Fibroblast of lung (primary cell): Measurements from ENCODE around the gene NUDT3. TPM values are rescaled to one million over a fixed set of nuclear protein-coding genes. Genes with fewer than 3 reads are reported as not detected.

Experiments
- DNase-seq, 2 donors: peaks; one replicate each; pipeline versions ENCODE4 v3.0.0 to v3.0.0-alpha.2; 2010; ENCODE audit warnings: low read depth in 2 of 2
- H2AFZ ChIP-seq: 2 replicates; pipeline ENCODE4 v1.5.1; 2012; ENCODE audit warnings: low read length, control low read depth, inconsistent platforms
- H3K27ac ChIP-seq: 2 replicates; pipeline ENCODE4 v1.5.1; 2011; ENCODE audit warnings: low read length, control low read depth; ENCODE audit not compliant: insufficient read depth
- H3K27me3 ChIP-seq: 2 replicates; pipeline ENCODE4 v1.5.1; 2011; ENCODE audit warnings: mild to moderate bottlenecking, low read length; ENCODE audit not compliant: control insufficient read depth, insufficient read depth
- H3K36me3 ChIP-seq: 2 replicates; pipeline ENCODE4 v1.5.1; 2011; ENCODE audit warnings: low read length; ENCODE audit not compliant: control insufficient read depth, insufficient read depth
- H3K4me1 ChIP-seq: 2 replicates; pipeline ENCODE4 v1.5.1; 2011; ENCODE audit warnings: low read length; ENCODE audit not compliant: control insufficient read depth, insufficient read depth; ENCODE audit errors: extremely low read depth
- H3K4me2 ChIP-seq: 2 replicates; pipeline ENCODE4 v1.5.1; 2011; ENCODE audit warnings: low read length, control low read depth; ENCODE audit not compliant: insufficient read depth; ENCODE audit errors: extremely low read depth
- H3K4me3 ChIP-seq, 4 experiments: fragments of 200-600 bp in 1 of 4; sonication (generic) in 1 of 4; replicated peaks in 1 of 4; 2 replicates each; pipeline ENCODE4 v1.5.1; 2011 to 2016; ENCODE audit warnings: low read length in 4 of 4, low read depth in 3 of 4, mild to moderate bottlenecking in 3 of 4, control low read depth in 2 of 4, inconsistent platforms in 1 of 4, mixed read lengths in 1 of 4; ENCODE audit not compliant: insufficient read depth in 1 of 4; ENCODE audit errors: control extremely low read depth in 1 of 4
- H3K79me2 ChIP-seq: 2 replicates; pipeline ENCODE4 v1.5.1; 2012; ENCODE audit warnings: mild to moderate bottlenecking, low read length, inconsistent platforms; ENCODE audit not compliant: control insufficient read depth, insufficient read depth
- H3K9ac ChIP-seq: 2 replicates; pipeline ENCODE4 v1.5.1; 2011; ENCODE audit warnings: mild to moderate bottlenecking, low read length, control low read depth; ENCODE audit not compliant: insufficient read depth
- H3K9me3 ChIP-seq: 2 replicates; pipeline ENCODE4 v1.5.1; 2012; ENCODE audit warnings: low read depth, low read length; ENCODE audit not compliant: control insufficient read depth, insufficient read depth
- H4K20me1 ChIP-seq: 2 replicates; pipeline ENCODE4 v1.5.1; 2011; ENCODE audit warnings: low read length; ENCODE audit not compliant: control insufficient read depth, insufficient read depth; ENCODE audit errors: extremely low read depth
- CTCF ChIP-seq, 2 donors: IDR thresholded peaks in 1 of 2; conservative IDR thresholded peaks in 1 of 2; 1 replicate in 1 of 2; 2 replicates in 1 of 2; pipeline ENCODE4 v1.5.1; 2011 to 2012; ENCODE audit warnings: low read length in 2 of 2, control low read depth in 1 of 2, inconsistent platforms in 1 of 2, low read depth in 1 of 2, mild to moderate bottlenecking in 1 of 2
- EZH2 ChIP-seq: IDR thresholded peaks from 2 replicates; pipeline ENCODE4 v1.5.1; 2012; ENCODE audit warnings: low read length, control low read depth, mild to moderate bottlenecking; ENCODE audit errors: missing control alignments
- polyA minus RNA-seq: library from RNA; depleted of rRNA, polyadenylated mRNA; stranded (reverse); fragments of >200 nt; gene quantifications from 2 replicates; pipeline ENCODE4 v1.2.3, GENCODE V29; 2011; ENCODE audit warnings: low replicate concordance
- polyA plus RNA-seq, 2 donors: library from polyadenylated mRNA; depleted of rRNA in 1 of 2; stranded (reverse) in 1 of 2; unstranded in 1 of 2; fragments of >200 nt; gene quantifications; 2 replicates each; pipeline ENCODE4 v1.2.1, GENCODE V29; 2011 to 2012; ENCODE audit warnings: missing spikeins in 1 of 2
- total RNA-seq: library from RNA; depleted of rRNA; stranded (reverse); fragments of >200 nt; gene quantifications from 2 replicates; pipeline ENCODE4 v1.2.1, GENCODE V29; 2014

The NUDT3 gene
- total RNA-seq (11.6 and 16.0 TPM in 2 replicates), polyA plus RNA-seq (23.4 and 27.4 TPM in 2 replicates), polyA minus RNA-seq (10.8 and 11.8 TPM in 2 replicates)
- polyA plus RNA-seq (2012) = 9.7 and 11.1 TPM in 2 replicates

GRCh38 chr6:34392497-34393190 lies at the start of gene NUDT3:
TSS of gene NUDT3 (minus strand) at chr6:34392669. CDS start at chr6:34392362, 307 bp downstream.
- no peaks in the 10 kb centered on the region for H3K27me3 ChIP-seq
- H4K20me1 ChIP-seq = peaks cover 2% of the 10 kb centered on the region
- peak within 1 kb of the TSS; percentile 94 for H2AFZ ChIP-seq
- H3K4me2 ChIP-seq = peak within 1 kb of the TSS; percentile 93
- no peaks in the 10 kb centered on the region for H3K4me1 ChIP-seq
- no peaks in the 10 kb centered on the region for H3K9me3 ChIP-seq
- DNase-seq = peak; percentile 91 to 94
- peak within 1 kb of the TSS; percentile 82 to 96 (median 88) for H3K4me3 ChIP-seq
- H3K27ac ChIP-seq = peak within 1 kb of the TSS; percentile 76
- no peak for TF ChIP-seq EZH2
- peak; percentile 75 to 77 for TF ChIP-seq CTCF (conservative IDR thresholded peaks at IDR 0.05 in 1 of 2, IDR thresholded peaks at IDR 0.05 in 1 of 2; ENCODE audit: low read depth in 1 of 2, low read length in 2 of 2)
- H3K79me2 ChIP-seq = peaks cover 45% of the 10 kb centered on the region
- peak within 1 kb of the TSS; percentile 78 for H3K9ac ChIP-seq
- no peaks in the 10 kb centered on the region for H3K36me3 ChIP-seq

GRCh38 chr6:34441526-34441925 lies 49.1 kb upstream of the NUDT3 start:
- Histone ChIP-seq H3K9me3 (no peaks in the 10 kb centered on the region), H3K79me2 (no peaks in the 10 kb centered on the region), H3K27ac (no peak overlapping the region), H2AFZ (no peak overlapping the region), H3K9ac (no peak overlapping the region), H3K36me3 (no peaks in the 10 kb centered on the region), H3K4me2 (no peak overlapping the region), H3K27me3 (peaks cover 5% of the 10 kb centered on the region), H3K4me1 (no peaks in the 10 kb centered on the region), H3K4me3 (no peak overlapping the region), H4K20me1 (no peaks in the 10 kb centered on the region)
- no peak for DNase-seq
- no peak for TF ChIP-seq EZH2
- TF ChIP-seq CTCF (conservative IDR thresholded peaks at IDR 0.05 in 1 of 2, IDR thresholded peaks at IDR 0.05 in 1 of 2; ENCODE audit: low read depth in 1 of 2, low read length in 2 of 2) = no peak

GRCh38 chr6:34439442-34439841 lies 47.0 kb upstream of the NUDT3 start:
- Histone ChIP-seq H3K27me3 (peaks cover 4% of the 10 kb centered on the region), H3K4me3 (no peak overlapping the region), H2AFZ (no peak overlapping the region), H3K9ac (no peak overlapping the region), H4K20me1 (no peaks in the 10 kb centered on the region), H3K4me2 (no peak overlapping the region), H3K9me3 (no peaks in the 10 kb centered on the region), H3K27ac (no peak overlapping the region), H3K79me2 (no peaks in the 10 kb centered on the region), H3K4me1 (no peaks in the 10 kb centered on the region), H3K36me3 (no peaks in the 10 kb centered on the region)
- no peak for TF ChIP-seq EZH2
- TF ChIP-seq CTCF (conservative IDR thresholded peaks at IDR 0.05 in 1 of 2, IDR thresholded peaks at IDR 0.05 in 1 of 2; ENCODE audit: low read depth in 1 of 2, low read length in 2 of 2) = no peak
- no peak for DNase-seq
